ENCODE data around the gene CHID1. TPM values are rescaled to one million over a fixed set of nuclear protein-coding genes. Genes with fewer than 3 reads are reported as not detected.

Gene CHID1
- total RNA-seq, 2 experiments from 2014 or later, result 69.8 to 72.0 TPM

DNA sequence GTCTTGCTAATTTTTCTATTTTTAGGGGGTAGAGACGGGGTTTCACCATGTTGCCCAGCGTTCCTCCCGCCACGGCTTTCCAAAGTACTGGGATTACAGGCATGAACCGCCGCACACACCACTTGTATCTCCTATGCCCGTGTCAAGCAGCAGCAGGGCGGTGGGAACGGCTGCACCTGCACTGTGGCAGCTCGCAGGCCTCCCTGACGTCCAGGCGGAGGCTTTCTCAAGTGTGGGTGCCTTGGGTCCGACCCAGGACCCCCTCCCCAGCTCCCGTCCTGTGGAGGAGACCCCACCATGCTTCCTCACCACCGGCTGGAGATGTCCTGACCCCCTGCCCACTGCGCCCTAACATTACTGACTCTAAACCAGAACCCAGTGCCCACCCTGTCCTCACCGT lies 42.2 kb downstream of the CHID1 start:
- no peak for DNase-seq
- Mint-ChIP-seq H3K9me3 (no peaks in the 10 kb centered on the region), H3K36me3 (ENCODE audit: low read depth) (no peaks in the 10 kb centered on the region), H3K4me3 (no peak overlapping the region), H3K27me3 (no peaks in the 10 kb centered on the region), H3K27ac (no peak overlapping the region), H3K4me1 (ENCODE audit: low read depth) (no peaks in the 10 kb centered on the region)
- ATAC-seq, result no peak
- CTCF ChIA-PET, result no interaction called here
- intact Hi-C loops (cut with micrococcal nuclease), result no loop called here
- POLR2A ChIA-PET, result no interaction called here
- TF ChIP-seq, protein P1, sequence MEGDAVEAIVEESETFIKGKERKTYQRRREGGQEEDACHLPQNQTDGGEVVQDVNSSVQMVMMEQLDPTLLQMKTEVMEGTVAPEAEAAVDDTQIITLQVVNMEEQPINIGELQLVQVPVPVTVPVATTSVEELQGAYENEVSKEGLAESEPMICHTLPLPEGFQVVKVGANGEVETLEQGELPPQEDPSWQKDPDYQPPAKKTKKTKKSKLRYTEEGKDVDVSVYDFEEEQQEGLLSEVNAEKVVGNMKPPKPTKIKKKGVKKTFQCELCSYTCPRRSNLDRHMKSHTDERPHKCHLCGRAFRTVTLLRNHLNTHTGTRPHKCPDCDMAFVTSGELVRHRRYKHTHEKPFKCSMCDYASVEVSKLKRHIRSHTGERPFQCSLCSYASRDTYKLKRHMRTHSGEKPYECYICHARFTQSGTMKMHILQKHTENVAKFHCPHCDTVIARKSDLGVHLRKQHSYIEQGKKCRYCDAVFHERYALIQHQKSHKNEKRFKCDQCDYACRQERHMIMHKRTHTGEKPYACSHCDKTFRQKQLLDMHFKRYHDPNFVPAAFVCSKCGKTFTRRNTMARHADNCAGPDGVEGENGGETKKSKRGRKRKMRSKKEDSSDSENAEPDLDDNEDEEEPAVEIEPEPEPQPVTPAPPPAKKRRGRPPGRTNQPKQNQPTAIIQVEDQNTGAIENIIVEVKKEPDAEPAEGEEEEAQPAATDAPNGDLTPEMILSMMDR (IDR thresholded peaks at IDR 0.05), result no peak

DNA sequence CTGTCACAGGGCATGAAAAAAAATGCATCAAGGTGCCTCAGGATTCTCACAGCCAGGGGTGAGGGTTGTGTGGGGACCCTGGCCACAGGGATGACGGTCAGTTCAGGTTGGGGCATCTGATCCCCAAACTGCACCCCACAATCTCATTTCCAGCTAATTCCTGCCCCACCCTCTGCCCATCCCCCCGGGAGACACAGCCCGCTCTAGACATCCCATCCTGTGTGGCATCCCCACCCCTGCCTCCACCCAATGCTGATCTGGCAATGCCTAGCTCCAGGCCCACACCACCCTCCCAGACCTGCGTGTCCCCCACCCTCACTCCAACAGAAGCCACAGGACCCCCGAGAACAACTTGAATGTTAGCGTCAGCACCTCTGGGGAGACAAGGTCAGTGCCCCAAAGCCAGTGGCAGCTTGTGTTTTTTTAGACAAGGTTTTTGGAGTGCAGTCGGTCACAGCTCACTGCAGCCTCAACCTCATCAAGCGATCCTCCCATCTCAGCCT lies 42.7 kb downstream of the CHID1 start:
- Mint-ChIP-seq H3K9me3 (no peaks in the 10 kb centered on the region), H3K4me1 (ENCODE audit: low read depth) (no peaks in the 10 kb centered on the region), H3K36me3 (ENCODE audit: low read depth) (no peaks in the 10 kb centered on the region), H3K27ac (no peak overlapping the region), H3K27me3 (no peaks in the 10 kb centered on the region), H3K4me3 (no peak overlapping the region)
- intact Hi-C loops (cut with micrococcal nuclease), result no loop called here
- ChIA-PET POLR2A (no interaction called here), CTCF (interaction anchor here (0.7 kb wide), 1 partner anchor 12 kb away, joined by 3 read pairs; no protein-coding TSS in a partner anchor)
- ATAC-seq (no peak), DNase-seq (no peak)
- TF ChIP-seq, protein P1 (IDR thresholded peaks at IDR 0.05), result no peak

GRCh38 chr11:866481-866880 lies 44.1 kb downstream of the CHID1 start:
- H3K27ac Mint-ChIP-seq, result no peak overlapping the region
- no peaks in the 10 kb centered on the region for H3K27me3 Mint-ChIP-seq
- TF ChIP-seq, protein P1 (IDR thresholded peaks at IDR 0.05), result no peak
- intact Hi-C loops (cut with micrococcal nuclease), result no loop called here
- CTCF ChIA-PET, result no interaction called here
- no peaks in the 10 kb centered on the region for H3K36me3 Mint-ChIP-seq (ENCODE audit: low read depth)
- no peaks in the 10 kb centered on the region for H3K9me3 Mint-ChIP-seq
- no peak for ATAC-seq
- no peak for DNase-seq
- H3K4me1 Mint-ChIP-seq (ENCODE audit: low read depth), result no peaks in the 10 kb centered on the region
- H3K4me3 Mint-ChIP-seq, result no peak overlapping the region
- POLR2A ChIA-PET, result interaction anchor here (1.0 kb wide), 1 partner anchor 9 kb away, joined by 4 read pairs; no protein-coding TSS in a partner anchor

GRCh38 chr11:865462-866430 lies 44.9 kb downstream of the CHID1 start:
- POLR2A ChIA-PET, result interaction anchor here (1.0 kb wide), 1 partner anchor 10 kb away, joined by 4 read pairs; no protein-coding TSS in a partner anchor
- H3K9me3 Mint-ChIP-seq, result no peaks in the 10 kb centered on the region
- no peak overlapping the region for H3K4me3 Mint-ChIP-seq
- CTCF ChIA-PET, result no interaction called here
- ATAC-seq (no peak), DNase-seq (no peak)
- H3K27me3 Mint-ChIP-seq, result no peaks in the 10 kb centered on the region
- H3K36me3 Mint-ChIP-seq (ENCODE audit: low read depth), result no peaks in the 10 kb centered on the region
- no peak overlapping the region for H3K27ac Mint-ChIP-seq
- intact Hi-C loops (cut with micrococcal nuclease), result no loop called here
- no peaks in the 10 kb centered on the region for H3K4me1 Mint-ChIP-seq (ENCODE audit: low read depth)
- TF ChIP-seq, protein P1 (IDR thresholded peaks at IDR 0.05), result no peak

DNA sequence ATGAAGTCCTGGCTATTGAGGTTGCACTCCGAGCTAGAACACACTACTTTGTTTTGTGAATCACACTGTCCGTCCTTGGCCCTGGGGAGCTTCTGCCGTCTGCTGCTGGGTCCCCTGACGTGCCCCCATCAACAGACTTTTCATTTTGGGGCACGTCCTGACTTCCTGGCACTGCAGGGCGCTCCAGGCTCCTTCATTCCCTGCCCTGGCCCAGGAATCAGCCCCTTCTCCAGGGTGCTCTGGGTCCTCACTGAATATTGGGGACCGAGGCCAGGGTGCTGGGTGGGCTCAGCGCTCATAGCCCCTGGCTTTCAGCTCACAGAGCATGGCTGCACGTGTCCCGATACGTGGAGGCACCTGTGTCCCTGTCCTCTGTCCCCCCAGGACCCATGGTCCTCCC lies 45.7 kb downstream of the CHID1 start:
- DNase-seq (no peak), ATAC-seq (no peak)
- no peaks in the 10 kb centered on the region for H3K4me1 Mint-ChIP-seq (ENCODE audit: low read depth)
- ChIA-PET POLR2A (no interaction called here), CTCF (no interaction called here)
- H3K36me3 Mint-ChIP-seq (ENCODE audit: low read depth), result no peaks in the 10 kb centered on the region
- intact Hi-C loops (cut with micrococcal nuclease), result no loop called here
- no peaks in the 10 kb centered on the region for H3K9me3 Mint-ChIP-seq
- no peak overlapping the region for H3K4me3 Mint-ChIP-seq
- no peaks in the 10 kb centered on the region for H3K27me3 Mint-ChIP-seq
- H3K27ac Mint-ChIP-seq, result no peak overlapping the region
- TF ChIP-seq, protein P1 (IDR thresholded peaks at IDR 0.05), result no peak

All from activated CD8-positive, alpha-beta T cell treated with anti-CD3 and anti-CD28 coated beads for 36 hours (primary cell).